SK-N-SH (cell line): ENCODE measurements around the gene SIT1. TPM values are rescaled to one million over a fixed set of nuclear protein-coding genes. Genes with fewer than 3 reads are reported as not detected.

Experiments
- CTCF ChIA-PET: fragments of 300-600, 350-600 bp; formaldehyde crosslinking; extraction: SDS; loops from one replicate; lab custom pipeline; 2021; lab: Yijun Ruan, JAX
- POLR2A ChIA-PET: fragments of 350-600 bp; sonication (Branson Sonifier 250); formaldehyde crosslinking; extraction: SDS; loops from one replicate; lab custom pipeline; 2020; ENCODE audit warnings: antibody characterized with exemption, inconsistent platforms; lab: Yijun Ruan, JAX
- DNase-seq: peaks from one replicate; pipeline ENCODE4 v3.0.0; 2012
- H2AFZ ChIP-seq: fragments of 200-600 bp; sonication (generic); 2 replicates; pipeline ENCODE4 v1.8.1; 2016; ENCODE audit warnings: antibody characterized with exemption, mild to moderate bottlenecking, low read depth
- H3F3A ChIP-seq: fragments of 200-600 bp; sonication (generic); replicated peaks from 2 replicates; pipeline ENCODE3; 2016; ENCODE audit warnings: antibody characterized with exemption, mild to moderate bottlenecking; ENCODE audit not compliant: insufficient read depth
- H3K27ac ChIP-seq, 2 experiments: fragments of 200-500 bp in 1 of 2; fragments of 200-600 bp in 1 of 2; sonication (Bioruptor generic) in 1 of 2; sonication (generic), shearing (Covaris generic) in 1 of 2; 2 replicates each; pipeline versions ENCODE4 v1.5.1 to v1.6.1; 2014 to 2016; ENCODE audit warnings: low read depth in 2 of 2, inconsistent platforms in 1 of 2, low read length in 1 of 2, mild to moderate bottlenecking in 1 of 2, mixed read lengths in 1 of 2
- H3K27me3 ChIP-seq: fragments of 200-600 bp; sonication (generic), shearing (Covaris generic); 2 replicates; pipeline ENCODE4 v1.6.1; 2016; ENCODE audit warnings: mixed run types; ENCODE audit not compliant: insufficient read depth
- H3K36me3 ChIP-seq, 2 experiments: fragments of 200-500 bp in 1 of 2; fragments of 200-600 bp in 1 of 2; sonication (Bioruptor generic) in 1 of 2; sonication (generic) in 1 of 2; replicated peaks in 1 of 2; 2 replicates each; pipeline versions ENCODE3 to v1.5.1; 2014 to 2016; ENCODE audit warnings: low read length in 1 of 2, mild to moderate bottlenecking in 1 of 2; ENCODE audit not compliant: insufficient read depth in 2 of 2, control insufficient read depth in 1 of 2
- H3K4me1 ChIP-seq, 2 experiments: fragments of 200-500 bp in 1 of 2; fragments of 200-600 bp in 1 of 2; sonication (Bioruptor generic) in 1 of 2; sonication (generic), shearing (Covaris generic) in 1 of 2; 2 replicates each; pipeline versions ENCODE4 v1.5.1 to v1.6.1; 2014 to 2016; ENCODE audit warnings: low read depth in 1 of 2, low read length in 1 of 2, mixed run types in 1 of 2; ENCODE audit not compliant: insufficient read depth in 2 of 2, control insufficient read depth in 1 of 2
- H3K4me2 ChIP-seq: fragments of 200-600 bp; sonication (generic), shearing (Covaris generic); 2 replicates; pipeline ENCODE4 v1.6.1; 2017; ENCODE audit warnings: mixed run types
- H3K4me3 ChIP-seq, 2 experiments: fragments of 200-500 bp in 1 of 2; fragments of 200-600 bp in 1 of 2; sonication (Bioruptor generic) in 1 of 2; sonication (generic), shearing (Covaris generic) in 1 of 2; 2 replicates each; pipeline versions ENCODE4 v1.5.1 to v1.8.1; 2014 to 2016; ENCODE audit warnings: low read depth in 2 of 2, inconsistent platforms in 1 of 2, low read length in 1 of 2, mild to moderate bottlenecking in 1 of 2, mixed read lengths in 1 of 2, moderate library complexity in 1 of 2
- H3K79me2 ChIP-seq: fragments of 200-600 bp; sonication (generic); 2 replicates; pipeline ENCODE4 v1.8.1; 2017; ENCODE audit warnings: mild to moderate bottlenecking; ENCODE audit not compliant: insufficient read depth
- H3K9ac ChIP-seq: fragments of 200-600 bp; sonication (generic); 2 replicates; pipeline ENCODE4 v1.6.1; 2017; ENCODE audit warnings: mixed run types
- H3K9me2 ChIP-seq: fragments of 200-600 bp; sonication (generic); 2 replicates; pipeline ENCODE4 v1.6.1; 2017; ENCODE audit warnings: mixed run types
- H3K9me3 ChIP-seq: fragments of 200-600 bp; sonication (generic); 2 replicates; pipeline ENCODE4 v1.6.1; 2017; ENCODE audit warnings: mixed run types, mild to moderate bottlenecking, moderate library complexity
- H4K20me1 ChIP-seq: fragments of 200-600 bp; sonication (generic); 2 replicates; pipeline ENCODE4 v1.6.1; 2017; ENCODE audit warnings: mild to moderate bottlenecking, mixed run types; ENCODE audit not compliant: insufficient read depth
- CTCF ChIP-seq: fragments of 200-600 bp; sonication (generic); IDR thresholded peaks from 2 replicates; pipeline ENCODE4 v1.6.1; 2017; ENCODE audit warnings: antibody characterized with exemption, mild to moderate bottlenecking, moderate library complexity
- FOXJ3 ChIP-seq: sonication (generic); formaldehyde crosslinking; IDR thresholded peaks from 2 replicates; pipeline ENCODE4 v1.5.1; 2020; ENCODE audit warnings: mild to moderate bottlenecking, missing genetic modification reagents
- MEF2A ChIP-seq: IDR thresholded peaks from 2 replicates; pipeline ENCODE4 v1.4.0; 2012; ENCODE audit warnings: low read depth, borderline replicate concordance
- MXI1 ChIP-seq: IDR thresholded peaks from 2 replicates; pipeline ENCODE4 v1.6.1; 2012; ENCODE audit warnings: mild to moderate bottlenecking, low read depth, low read length, improper control_type of control experiment
- NFIC ChIP-seq: IDR thresholded peaks from 2 replicates; pipeline ENCODE4 v1.4.0; 2012; ENCODE audit warnings: borderline replicate concordance
- NRF1 ChIP-seq: IDR thresholded peaks from 2 replicates; pipeline ENCODE4 v1.6.1; 2012; ENCODE audit warnings: low read depth, mild to moderate bottlenecking, low read length
- PBX3 ChIP-seq: IDR thresholded peaks from 2 replicates; pipeline ENCODE4; 2012
- POLR2AphosphoS5 ChIP-seq: IDR thresholded peaks from 2 replicates; pipeline ENCODE4 v1.6.1; 2012; ENCODE audit warnings: low read depth, low read length
- RAD21 ChIP-seq: IDR thresholded peaks from 2 replicates; pipeline ENCODE4 v1.6.1; 2012; ENCODE audit warnings: mild to moderate bottlenecking, low read length
- RCOR1 ChIP-seq: fragments of 150-350 bp; IDR thresholded peaks from 2 replicates; pipeline ENCODE4 v1.6.1; 2017; ENCODE audit warnings: antibody characterized with exemption, low read length
- SMC3 ChIP-seq: IDR thresholded peaks from 2 replicates; pipeline ENCODE4 v1.6.1; 2012; ENCODE audit warnings: low read depth, low read length, improper control_type of control experiment
- TAF1 ChIP-seq: IDR thresholded peaks from 2 replicates; pipeline ENCODE4 v1.6.1; 2012; ENCODE audit warnings: low read depth, mild to moderate bottlenecking, low read length, moderate library complexity, borderline replicate concordance
- USF1 ChIP-seq: IDR thresholded peaks from 2 replicates; pipeline ENCODE4 v1.4.0; 2012; ENCODE audit warnings: low read depth, borderline replicate concordance
- WGBS: methylation state at CpG from one replicate; pipeline ENCODE4 v1.1.6; 2017; ENCODE audit warnings: low lambda C conversion rate; 5-methylcytosine and 5-hydroxymethylcytosine counted together
- polyA plus RNA-seq, 3 experiments: library from polyadenylated mRNA; depleted of rRNA; stranded (reverse); fragments of >200 nt; gene quantifications; 2 replicates each; pipeline ENCODE4 v1.2.3, GENCODE V29; 2012

SIT1 gene
- polyA plus RNA-seq, 1 of the 3 experiments (the other 2 are of a cell fraction), result not detected

GRCh38 chr9:35649431-35650340 is 1.0 kb downstream of the SIT1 start:
- TF ChIP-seq PBX3 (no peak), NFIC (no peak)
- H3K4me1 ChIP-seq, result peaks cover 6 to 7% of the 10 kb centered on the region in 2 experiments; a peak in 2 of 4 replicates
- peak overlapping the region; percentile 37; the same call in 1 of the 2 replicates for H2AFZ ChIP-seq
- H3K4me3 ChIP-seq, result no peak overlapping the region
- H3K27ac ChIP-seq, result no peak overlapping the region
- no peaks in the 10 kb centered on the region for H3K9me3 ChIP-seq
- H4K20me1 ChIP-seq, result no peaks in the 10 kb centered on the region
- H3F3A ChIP-seq, result peaks cover 6% of the 10 kb centered on the region
- WGBS, result 87% methylated on average over 19 of the region's 26 CpGs
- DNase-seq, result no peak
- no peaks in the 10 kb centered on the region for H3K9me2 ChIP-seq
- POLR2A ChIA-PET, result no interaction called here
- CTCF ChIA-PET, result interaction anchor here (3.8 to 5.7 kb wide), 3 partner anchors 8 to 46 kb away, joined by 25 to 86 read pairs (median 32); partner anchors contain the start of genes CCDC107 and RMRP
- no peak overlapping the region for H3K4me2 ChIP-seq
- no peak overlapping the region for H3K9ac ChIP-seq
- no peaks in the 10 kb centered on the region for H3K79me2 ChIP-seq
- no peaks in the 10 kb centered on the region for H3K36me3 ChIP-seq
- H3K27me3 ChIP-seq, result no peaks in the 10 kb centered on the region

GRCh38 chr9:35646533-35647265 is 4.0 kb downstream of the SIT1 start:
- Histone ChIP-seq H3K9me3 (no peaks in the 10 kb centered on the region), H3K79me2 (no peaks in the 10 kb centered on the region), H3F3A (peaks cover 6% of the 10 kb centered on the region), H3K27me3 (no peaks in the 10 kb centered on the region), H3K4me3 (peak overlapping the region; percentile 61 to 67), H3K4me1 (peaks cover 6 to 7% of the 10 kb centered on the region in 2 experiments; a peak in 2 of 4 replicates), H3K9me2 (no peaks in the 10 kb centered on the region), H2AFZ (peak overlapping the region; percentile 97), H3K9ac (peak overlapping the region; percentile 63), H3K36me3 (no peaks in the 10 kb centered on the region), H3K4me2 (peak overlapping the region; percentile 96), H4K20me1 (no peaks in the 10 kb centered on the region), H3K27ac (peak overlapping the region in 1 of 2 experiments; percentile 76; a peak in 1 of 4 replicates)
- DNase-seq, result peak; percentile 97
- WGBS, result 8% methylated on average over 8 of the region's 58 CpGs
- TF ChIP-seq USF1 (no peak), SMC3 (peak; percentile 50), POLR2AphosphoS5 (peak; percentile 79; the same call in 1 of the 2 replicates), CTCF (peak; percentile 74), TAF1 (peak; percentile 67), MEF2A (no peak), RAD21 (peak; percentile 76), FOXJ3 (CRISPR knock-in tag) (peak; percentile 63; the same call in 1 of the 2 replicates), RCOR1 (peak; percentile 39; the same call in 1 of the 2 replicates), MXI1 (peak; percentile 59), NRF1 (peak; percentile 79)
- POLR2A ChIA-PET, result interaction anchor here (0.9 to 2.6 kb wide), 4 partner anchors 12 to 567 kb away, joined by 3 to 20 read pairs (median 4); partner anchors contain the start of genes CCDC107, FANCG and RMRP
- CTCF ChIA-PET, result interaction anchor here (0.6 to 5.7 kb wide), 39 partner anchors 11 to 522 kb away, joined by 3 to 86 read pairs (median 4); partner anchors contain the start of genes ARHGEF39, CCDC107, CD72 and CREB3
